HG02943 (cell line): Measurements from ENCODE around the gene LRATD1.
"Not testable (repeated sequence)": the region's sequence is repeated elsewhere in the genome, so short reads cannot be mapped to it uniquely, and the experiment has no call there.

ENCODE experiments used
- ATAC-seq: cut with Tn5 transposase; IDR thresholded peaks from one replicate; pipeline ENCODE4 v1.9.1; 2021; ENCODE audit warnings: mild to moderate bottlenecking, low read depth, moderate library complexity; ENCODE audit not compliant: unreplicated experiment

Gene LRATD1, protein sequence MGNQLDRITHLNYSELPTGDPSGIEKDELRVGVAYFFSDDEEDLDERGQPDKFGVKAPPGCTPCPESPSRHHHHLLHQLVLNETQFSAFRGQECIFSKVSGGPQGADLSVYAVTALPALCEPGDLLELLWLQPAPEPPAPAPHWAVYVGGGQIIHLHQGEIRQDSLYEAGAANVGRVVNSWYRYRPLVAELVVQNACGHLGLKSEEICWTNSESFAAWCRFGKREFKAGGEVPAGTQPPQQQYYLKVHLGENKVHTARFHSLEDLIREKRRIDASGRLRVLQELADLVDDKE

DNA sequence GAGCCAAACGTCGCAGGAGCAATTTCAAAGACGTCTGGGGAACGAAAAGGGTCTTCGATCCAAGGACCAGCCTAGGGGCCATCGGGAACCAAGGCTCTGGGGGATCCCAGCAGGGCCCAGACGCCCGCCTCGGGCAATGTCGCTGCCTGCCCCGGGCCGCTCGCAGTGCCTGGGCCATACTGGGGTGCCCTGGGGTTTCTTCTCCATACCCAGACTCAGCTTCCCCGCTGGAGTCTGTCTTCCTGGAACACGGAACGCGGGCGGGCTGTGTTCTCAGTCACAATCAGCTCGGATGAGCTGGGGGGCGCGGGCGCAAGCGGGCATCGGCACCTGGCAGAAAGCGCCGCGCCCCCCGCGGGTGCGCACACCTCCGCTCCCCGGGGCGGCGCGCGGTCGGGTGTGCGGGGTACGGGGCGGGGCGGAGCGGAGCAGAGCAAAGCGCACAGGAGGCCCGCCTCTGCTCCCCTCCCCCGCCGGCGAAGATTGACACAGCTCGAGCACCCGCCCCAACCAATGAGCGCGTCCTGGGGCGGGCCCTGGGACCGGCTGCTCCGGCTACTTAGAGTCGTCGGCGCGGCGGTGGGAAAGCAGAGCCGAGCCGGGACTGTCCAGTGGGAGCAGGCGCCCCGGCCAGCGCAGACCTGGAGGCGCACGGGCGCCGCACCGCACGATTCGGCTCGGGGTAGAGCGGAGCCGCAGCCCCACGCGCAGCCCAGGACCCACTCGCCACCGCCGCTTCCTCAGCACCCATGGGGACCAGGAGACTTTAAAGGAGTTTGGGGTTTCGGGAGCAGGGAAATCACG, at the start of gene LRATD1:
Gene LRATD1, plus strand, starts transcription at position 585 of the 804 bp plus-strand sequence. CDS start 1,263 bp downstream, outside the sequence.
- no peak for ATAC-seq

DNA sequence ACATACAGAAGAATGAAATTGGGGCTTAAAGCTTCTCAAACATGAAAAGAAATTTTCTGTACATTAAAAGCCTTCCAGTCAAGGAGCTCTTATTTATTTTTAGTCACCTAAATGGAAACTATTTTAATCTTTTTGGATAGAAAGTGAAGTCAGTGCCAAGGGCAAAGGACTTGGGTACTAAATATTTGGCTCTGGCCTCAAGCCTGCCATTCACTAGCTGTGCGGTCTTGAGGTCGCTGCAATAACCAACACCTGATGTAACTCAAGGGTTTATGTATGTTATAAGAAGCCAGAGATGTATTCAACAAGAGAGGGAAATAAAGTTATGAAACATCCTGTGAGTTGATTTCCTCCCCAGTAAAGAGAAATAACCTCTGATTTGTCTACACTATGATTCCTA, 49.5 kb upstream of the LRATD1 start:
- ATAC-seq = no peak

DNA sequence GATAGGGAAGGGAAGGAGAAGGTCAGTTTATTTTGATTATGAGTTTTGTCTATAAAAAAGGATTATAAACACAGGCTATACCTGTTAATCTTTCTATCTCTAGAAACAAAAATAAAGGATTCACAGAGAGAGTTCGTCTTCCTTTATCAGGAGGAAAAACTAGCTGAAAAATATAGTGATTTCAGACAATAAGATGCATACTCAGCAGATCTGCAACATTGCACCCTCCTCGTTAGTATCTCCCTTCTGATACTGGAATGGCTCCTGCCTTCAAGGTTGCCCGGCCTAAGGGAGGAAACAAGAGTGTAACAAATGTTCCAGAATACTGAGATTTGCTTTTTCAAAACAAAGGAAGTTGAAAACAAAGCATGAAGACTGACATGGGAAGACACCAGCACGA, 48.7 kb upstream of the LRATD1 start:
- no peak for ATAC-seq

DNA sequence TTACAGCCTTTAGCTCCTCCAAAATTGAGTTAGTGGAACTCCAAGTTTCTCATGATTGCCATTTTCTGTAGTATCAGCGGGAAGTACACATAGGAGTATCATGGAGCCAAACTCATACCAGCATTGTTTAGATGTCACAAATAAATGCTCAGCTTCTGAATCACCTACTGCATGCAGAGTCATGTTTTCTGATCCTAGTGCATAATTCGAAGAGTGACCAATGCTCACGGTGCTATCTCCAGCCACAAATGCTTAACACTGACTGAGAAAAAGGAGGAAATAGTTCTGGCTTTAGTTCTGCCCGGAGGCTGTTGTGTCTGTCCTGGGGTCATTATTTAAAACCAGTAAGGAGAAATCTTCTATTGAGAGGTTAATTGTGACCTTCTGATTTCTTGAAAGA, 45.4 kb upstream of the LRATD1 start:
- ATAC-seq = no peak

DNA sequence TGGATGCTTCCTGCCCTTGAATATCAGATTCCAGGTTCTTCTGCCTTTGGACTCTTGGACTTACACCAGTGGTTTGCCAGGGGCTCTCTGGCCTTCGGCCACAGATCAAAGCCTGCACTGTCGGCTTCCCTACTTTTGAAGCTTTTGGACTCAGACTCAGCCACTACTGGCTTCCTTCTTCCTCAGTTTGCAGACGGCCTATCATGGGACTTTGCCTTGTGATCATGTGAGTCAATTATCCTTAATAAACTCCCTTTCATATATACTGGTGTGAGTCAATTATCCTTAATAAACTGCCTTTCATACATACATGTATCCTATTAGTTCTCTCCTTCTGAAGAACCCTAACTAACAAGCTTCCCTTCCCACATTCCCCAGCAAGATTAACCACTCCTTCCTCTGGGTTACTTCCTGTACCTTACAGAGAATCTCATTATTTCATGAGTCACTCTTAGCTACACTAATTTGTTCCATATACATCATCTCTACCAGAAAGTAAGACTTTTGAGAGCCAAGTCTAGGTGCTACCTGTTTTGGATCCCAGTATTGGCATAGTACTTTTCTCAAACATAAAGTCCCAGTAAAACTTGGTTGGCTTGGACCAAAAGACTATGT, 31.3 kb upstream of the LRATD1 start:
- ATAC-seq = no peak

DNA sequence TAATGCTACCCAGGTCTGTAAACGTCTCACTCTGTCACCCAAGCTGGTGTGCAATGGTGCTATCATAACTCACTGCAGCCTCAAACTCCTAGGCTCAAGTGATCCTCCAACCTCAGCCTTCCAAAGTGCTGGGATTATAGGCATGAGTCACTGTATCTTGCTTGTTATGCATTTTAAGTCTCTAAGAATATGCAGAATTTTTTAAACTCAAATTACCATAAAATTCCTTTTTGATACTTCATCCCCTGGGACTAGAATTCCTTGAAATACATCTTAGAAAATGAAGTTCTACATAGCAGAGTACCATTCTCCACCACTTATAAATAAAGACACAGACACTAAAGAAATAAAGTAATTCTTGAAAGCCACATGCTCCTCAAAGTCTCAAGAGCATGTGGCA, 30.2 kb upstream of the LRATD1 start:
- ATAC-seq = no peak

DNA sequence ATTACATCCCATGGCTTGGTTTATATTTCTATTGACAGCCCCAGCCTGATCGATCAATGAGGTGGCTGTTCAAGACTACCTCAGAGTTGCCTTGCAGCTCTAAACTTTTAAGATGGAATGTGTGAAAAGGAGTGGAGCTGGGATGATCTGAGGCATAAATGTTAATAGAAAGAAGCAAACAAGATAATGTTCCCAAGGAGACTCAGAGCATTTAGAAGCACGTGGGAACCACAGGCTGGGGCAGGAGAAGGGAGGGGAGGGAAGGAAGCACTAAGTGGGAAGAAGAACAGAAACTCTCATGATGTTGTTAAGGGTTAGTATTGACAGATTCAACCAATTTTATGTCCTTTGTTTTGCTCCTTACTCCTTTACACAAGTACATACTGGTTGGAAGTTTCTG, 28.8 kb upstream of the LRATD1 start:
- no peak for ATAC-seq

DNA sequence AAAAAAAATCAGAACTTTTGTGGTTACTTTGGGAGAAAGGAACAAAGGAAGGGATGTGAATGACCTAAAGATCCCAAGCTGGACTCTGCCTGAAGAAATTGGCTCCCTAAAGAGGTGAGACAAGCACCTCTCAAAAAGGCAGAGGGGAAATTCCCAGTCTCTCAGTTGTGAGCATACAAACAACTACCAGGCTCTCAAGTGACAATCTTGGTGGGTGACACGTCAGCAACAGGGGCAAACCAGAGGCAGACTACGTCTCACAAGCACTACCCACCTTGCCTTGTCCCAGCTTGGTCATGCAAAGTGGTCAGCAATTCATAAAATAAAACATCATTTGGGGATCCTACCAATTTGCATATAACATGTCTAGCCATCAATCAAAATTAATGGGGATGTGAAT, 24.3 kb upstream of the LRATD1 start:
- no peak for ATAC-seq

DNA sequence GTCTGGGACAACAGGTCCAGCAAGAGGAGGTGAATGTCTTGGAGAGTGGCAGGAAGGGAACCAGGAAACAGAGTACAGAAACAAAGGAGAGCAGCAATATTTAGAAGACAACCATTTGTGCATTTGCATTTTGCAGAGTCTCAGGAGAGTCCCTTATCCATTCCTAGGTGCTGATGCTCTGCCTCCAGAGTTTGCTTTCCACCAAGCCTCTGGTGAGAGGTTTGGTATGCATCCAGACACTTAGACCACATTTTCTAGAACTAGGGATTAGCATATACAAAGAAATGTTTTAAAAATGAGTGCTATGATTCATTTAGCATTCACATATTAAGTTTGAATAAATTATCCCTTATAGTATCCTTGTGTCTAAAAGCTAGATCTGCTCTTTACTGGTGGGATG, 18.5 kb upstream of the LRATD1 start:
- ATAC-seq = no peak

DNA sequence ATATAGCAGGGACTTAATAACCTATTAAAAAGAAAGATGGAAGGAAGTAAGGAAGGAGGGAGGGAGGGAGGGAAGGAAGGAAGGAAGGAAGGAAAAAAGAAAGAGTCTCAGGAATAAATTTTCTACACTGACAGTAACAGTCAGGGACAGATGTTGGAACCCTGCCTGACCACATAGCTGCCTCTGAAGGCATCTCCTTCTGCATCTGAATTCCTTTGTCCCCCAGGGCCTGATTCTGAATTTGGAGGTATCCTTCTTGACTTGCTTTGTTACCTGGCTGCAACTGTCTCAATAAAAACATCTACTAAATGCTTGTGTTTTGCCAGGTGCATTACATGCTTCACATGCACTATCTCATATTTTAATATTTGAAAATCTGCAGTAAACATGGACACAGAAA, 17.4 kb upstream of the LRATD1 start:
- ATAC-seq = no peak

DNA sequence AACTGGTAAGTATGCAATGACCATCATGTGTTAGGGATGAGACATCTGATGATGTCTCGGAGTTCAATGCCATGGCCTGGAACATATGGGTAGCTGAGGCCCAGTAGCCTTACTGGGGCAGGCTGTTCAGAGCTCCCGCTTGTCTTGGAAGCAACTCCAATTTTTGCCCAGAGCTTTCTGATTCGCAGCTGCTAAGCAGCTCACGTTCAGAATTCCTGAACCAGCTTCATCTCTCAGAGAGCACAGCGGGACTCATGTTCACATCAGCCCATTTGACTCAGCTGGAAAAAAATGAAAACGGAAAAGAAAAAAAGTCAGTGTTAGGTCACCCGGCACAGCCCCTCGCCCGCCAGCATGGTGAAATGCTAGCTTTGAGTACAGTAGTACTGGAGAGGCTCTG, 16.8 kb upstream of the LRATD1 start:
- ATAC-seq = no peak

DNA sequence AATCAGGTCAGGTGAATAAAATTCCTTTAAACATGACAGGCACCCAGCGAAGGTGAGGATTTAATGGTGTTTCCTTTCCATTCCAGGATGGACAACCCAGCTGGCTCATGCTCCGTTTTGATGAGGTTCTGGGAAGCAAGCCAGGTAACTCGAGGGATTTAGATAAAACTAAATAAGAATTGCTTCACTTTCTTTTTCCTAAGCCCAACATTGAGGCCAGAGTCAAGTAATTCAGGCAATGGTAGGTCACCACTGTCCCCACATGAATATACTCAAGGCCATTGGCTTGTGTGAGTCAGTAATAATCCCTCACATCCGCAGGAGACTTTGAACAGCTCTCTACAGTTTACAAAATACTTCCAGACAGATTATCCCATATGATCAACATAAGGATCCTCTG, 16.2 kb upstream of the LRATD1 start:
- ATAC-seq = no peak

DNA sequence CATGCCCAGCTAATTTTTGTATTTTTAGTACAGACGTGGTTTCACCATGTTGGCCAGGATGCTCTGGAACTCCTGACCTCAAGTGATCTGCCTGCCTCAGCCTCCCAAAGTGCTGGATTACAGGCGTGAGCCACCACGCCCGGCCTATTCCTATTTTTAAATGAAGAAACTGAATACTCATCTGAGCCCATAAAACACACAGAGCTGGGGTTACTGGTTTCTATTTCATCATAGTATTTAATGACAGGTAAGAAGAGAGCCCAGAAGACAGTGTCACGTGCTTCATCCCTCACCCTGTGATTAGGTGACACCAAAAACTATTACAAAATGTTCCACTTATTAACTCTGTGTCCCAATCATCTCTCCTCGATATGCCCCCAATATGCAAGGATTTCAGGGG, 15.6 kb upstream of the LRATD1 start:
- ATAC-seq = no peak

DNA sequence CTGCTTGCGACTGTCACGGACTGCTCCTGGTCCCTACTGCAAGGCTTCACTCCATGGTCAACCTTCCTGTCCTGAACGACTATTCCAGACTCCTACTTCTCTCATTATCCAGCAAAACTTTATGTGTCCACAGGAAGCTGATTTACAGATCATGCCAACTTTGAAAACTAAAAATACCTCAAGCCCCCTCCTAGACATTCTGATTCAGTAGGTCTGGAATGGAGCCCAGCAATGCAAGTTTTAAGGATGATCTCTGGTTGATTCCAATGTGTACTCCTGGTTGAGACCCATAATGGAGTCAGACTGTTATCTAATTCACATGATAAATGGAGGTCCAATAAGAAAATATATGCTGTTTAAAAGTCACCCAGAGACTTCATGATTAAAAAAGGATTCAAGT, 13.1 kb upstream of the LRATD1 start:
- no peak for ATAC-seq

DNA sequence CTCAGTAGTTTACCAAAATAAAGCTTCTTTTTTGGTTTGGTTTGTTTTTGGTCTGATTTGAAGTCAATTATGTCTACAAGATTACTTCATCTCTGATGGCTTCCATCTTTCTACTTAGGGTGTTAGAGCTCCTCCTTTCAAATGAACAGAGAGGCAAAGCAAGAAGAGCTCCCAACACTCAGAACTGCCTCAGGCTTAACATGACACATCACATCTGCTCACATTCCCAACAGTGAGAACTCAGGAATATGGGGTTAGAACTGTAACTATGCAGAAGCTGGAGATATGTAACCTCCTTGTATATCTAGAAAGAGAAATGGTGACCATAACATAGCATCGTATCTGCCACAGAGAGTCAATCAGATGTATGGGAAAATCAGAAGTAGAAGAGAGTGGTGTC, 11.4 kb upstream of the LRATD1 start:
- ATAC-seq = no peak

DNA sequence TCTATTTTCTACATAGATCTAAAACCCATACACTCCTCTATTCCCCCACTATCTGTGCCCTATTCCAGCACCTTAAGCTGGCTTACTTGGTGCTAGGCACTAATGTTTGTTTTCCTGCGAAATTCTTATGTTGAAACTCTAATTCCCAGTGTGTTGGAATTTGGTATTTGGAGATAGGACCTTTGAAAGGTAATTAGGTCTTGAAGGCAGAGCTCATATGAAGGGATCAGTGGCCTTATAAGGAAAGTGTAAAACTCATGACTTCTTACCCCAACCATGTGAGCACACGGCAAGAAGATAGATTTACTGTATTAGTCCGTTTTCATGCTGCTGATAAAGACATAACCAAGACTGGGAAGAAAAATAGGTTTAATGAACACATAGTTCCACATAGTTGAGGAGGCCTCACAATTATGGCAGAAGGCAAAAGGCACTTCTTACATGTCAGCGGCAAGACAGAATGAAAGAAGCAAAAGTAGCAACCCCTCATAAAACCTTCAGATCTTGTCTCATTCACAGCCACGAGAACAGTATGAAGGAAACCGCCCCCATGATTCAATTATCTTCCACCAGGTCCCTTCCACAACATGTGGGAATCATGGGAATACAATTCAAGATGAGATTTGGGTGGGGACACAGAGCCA, 10.5 kb upstream of the LRATD1 start:
- no peak for ATAC-seq

DNA sequence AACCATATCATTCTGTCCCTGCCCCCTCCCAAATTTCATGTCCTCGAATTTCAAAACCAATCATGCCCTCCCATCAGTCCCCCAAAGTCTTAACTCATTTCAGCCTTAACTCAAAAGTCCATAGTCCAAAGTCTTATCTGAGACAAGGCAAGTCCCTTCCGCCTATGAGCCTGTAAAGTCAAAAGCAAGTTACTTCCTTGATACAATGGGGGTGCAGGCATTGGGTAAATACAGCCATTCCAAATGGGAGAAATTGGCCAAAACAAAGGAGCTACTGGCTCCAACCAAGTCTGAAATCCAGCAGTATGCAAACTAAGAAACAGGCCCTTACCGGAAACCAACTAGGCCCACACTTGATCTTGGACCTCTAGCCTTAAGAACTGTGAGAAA, 10.0 kb upstream of the LRATD1 start:
- not testable (repeated sequence) for ATAC-seq

DNA sequence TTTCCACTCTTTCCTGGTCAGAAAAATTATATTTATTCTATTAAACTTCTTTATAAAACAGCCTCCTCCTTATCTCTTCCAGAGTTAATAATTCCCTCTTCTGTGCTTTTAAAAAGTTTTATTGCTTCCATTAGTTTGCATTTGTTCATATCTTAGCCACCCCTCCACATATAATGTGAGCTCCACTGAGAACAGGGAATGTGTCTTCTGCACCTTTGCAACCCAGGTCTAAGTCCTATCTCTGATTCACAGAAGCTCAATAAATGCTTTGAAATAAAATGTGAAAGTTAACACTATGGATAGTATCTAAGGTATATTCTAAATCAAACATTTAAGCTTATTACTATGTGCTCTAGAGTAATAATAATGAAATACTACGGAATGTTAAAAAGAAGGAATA, 9.3 kb upstream of the LRATD1 start:
- no peak for ATAC-seq

DNA sequence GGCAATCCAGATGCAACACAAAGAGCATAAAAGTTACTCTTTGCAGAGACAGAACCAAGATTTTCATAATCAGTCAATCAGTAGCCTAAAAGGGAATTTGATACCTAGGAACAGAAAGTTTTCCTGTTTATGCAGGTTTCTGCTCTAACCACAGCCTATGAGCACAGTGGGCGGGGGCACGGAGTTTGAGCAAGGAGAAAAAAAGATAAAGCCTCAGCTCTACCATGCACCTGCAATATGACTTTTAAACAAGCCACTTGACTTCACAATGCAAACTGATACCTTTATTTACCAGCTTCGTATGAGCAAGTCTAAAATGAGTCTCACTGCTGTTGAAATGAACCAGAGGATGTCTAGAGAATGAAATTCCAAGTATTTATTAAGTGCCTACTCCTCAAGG, 5.6 kb upstream of the LRATD1 start:
- ATAC-seq = no peak

DNA sequence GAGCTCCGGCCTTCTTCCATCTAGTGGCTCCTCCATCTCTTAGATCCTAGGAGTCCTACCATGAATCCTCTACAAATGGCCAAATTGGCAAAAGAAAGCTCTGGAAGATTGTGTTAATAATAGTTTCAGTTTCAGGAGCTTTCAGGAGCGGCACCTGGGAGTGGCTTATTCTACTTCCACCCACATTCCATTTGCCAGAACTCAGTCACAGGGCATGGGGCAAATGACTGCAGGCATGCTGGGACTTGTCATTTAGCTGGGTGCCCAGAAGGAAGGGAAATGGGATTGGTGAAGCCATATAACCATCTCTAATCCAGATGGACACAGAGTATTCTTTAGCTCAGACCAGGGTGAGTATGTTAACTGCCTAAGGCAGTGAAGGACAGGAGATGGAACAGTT, 3.6 kb upstream of the LRATD1 start:
- no peak for ATAC-seq

DNA sequence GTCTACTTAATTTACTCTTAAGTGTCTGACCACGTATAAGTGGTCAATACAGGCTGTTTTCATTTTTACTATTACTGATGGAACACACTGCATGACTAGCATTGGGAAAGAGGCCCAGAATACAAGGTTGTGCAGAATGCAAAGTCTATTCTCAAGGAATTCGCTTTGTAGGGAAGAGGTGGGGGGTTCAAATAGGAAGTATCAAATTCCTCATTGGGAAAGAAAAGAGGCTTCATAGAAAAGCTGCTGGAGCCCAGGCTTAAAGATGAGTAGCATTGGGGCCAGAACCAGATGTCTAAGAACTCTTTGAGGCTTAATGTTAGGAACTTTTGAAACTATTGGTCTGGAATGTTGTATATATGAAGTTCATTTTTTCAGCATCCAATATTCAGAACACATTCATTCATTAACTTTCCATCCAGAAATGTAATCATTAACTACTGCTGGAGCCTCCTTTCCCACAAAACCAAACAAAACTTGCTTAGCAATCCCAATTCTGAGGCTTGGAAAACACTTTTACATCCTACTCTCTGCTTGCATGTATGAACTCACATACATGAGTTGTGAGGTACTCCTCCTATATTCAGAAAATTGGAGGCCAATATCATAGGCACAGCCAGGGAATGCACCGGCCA, 994 bp upstream of the LRATD1 start:
- ATAC-seq = no peak
